ENCODE measurements around the gene MS4A1.
"Not testable (repeated sequence)": the region's sequence is repeated elsewhere in the genome, so short reads cannot be mapped to it uniquely, and the experiment has no call there.

The MS4A1 gene

DNA sequence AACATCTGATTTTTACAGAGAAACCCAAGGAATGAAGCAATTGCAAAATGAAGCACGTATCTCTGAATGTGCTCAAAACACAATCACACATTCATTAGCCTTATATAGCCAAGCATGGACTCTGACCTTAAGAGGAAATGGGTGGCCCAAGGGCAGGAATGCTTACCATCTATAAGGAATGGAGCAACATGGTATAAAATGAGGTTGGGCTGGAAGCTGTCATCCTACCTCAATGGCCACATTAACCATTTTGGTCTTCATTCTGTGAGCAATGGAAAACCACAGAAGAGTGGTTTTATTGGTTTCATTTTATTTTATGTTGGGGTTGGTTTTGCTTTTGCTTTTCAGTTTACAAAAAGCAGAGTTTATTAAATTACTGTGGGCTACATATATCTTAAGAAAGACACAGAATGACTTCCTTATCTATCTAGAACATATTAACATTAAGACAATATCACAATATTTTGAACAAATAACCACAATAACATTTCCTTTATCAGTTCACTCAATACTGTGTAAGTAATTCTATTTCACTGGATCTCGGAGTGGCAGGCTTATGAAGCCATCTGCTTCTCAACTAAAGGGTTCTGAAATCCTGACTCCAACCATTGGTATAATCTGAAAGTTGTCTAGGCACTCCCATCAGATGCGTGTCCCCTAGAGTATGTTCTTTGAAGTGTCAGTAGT is 48.7 kb downstream of the MS4A1 start:
- no peak for DNase-seq

- not testable (repeated sequence) for DNase-seq
Measured at GRCh38 chr11:60509609-60510008, 54.0 kb downstream of the MS4A1 start.

DNA sequence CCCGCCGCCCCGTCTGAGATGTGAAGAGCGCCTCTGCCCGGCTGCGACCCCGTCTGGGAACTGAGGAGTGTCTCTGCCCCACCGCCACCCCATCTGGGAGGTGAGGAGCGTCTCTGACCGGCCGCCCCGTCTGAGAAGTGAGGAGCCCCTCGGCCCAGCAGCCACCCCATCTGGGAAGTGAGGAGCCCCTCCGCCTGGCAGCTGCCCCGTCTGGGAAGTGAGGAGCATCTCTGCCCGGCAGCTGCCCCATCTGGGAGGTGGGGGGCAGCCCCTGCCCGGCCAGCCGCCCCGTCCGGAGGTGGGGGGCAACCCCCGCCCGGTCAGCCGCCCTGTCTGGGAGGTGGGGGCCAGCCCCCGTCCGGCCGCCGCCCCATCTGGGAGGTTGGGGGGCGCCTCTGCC is 54.6 kb downstream of the MS4A1 start:
- DNase-seq: not testable (repeated sequence)

DNA sequence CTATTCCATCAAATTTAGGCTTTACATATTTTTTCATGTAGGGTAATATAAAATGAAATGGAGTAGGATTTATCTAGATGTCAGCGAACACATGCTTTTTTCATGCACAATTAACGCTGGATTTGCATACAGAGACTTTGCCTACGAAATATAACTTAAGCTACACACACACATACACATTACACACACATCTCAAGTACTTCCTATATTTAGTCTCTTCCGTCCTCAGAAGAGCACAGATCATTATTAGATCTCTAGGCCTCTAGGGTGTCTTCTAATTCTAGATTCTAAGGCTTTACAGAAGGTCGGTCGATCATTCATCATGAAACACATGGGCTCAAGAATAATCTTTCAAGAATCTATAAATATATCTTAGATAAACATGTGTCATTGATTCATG is 55.7 kb downstream of the MS4A1 start:
- DNase-seq: no peak

- DNase-seq: no peak
Measured at GRCh38 chr11:60512651-60513225, 57.1 kb downstream of the MS4A1 start.

DNA sequence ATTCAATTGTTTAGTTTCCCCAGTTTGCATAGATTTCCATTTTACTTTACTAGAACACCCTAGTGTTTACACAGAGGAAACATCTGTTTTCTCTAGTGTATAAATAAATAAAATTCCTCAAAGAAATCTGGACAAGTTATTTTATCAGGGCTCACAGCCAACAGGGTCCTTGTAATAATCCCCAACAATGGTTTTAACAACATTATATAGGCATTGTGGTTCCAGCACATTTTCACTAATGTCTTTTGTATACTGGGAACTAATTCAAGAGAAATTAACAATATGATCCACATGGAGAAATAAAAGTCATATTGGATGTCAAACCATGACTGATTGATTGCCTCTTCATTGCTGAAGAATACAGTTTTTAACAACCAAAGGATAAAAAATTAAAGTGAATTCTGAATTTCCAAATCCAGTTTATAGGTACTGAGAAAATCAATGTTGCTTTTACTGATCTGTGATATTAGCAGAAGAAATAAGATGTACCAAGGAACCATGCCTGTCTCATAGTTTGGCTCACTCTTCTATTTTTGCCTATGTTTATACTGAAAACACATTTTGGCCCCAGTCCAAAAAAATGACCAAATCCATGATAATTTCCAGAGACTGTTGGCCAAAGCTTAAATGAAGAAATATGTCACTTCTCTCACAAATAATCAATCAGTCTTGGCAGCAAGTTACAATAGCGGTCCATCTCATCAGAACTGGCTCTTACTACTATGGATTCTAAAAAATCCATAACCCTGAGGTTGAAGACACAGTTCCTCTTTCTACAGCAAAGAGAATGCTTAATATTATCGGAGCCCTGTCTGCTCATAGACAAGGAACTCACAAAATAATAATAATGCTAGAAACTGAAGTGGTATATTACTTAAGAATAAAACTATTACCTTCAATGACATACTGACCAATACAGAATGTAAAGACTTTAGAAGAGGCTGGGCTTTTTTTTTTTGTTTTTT is 58.1 kb downstream of the MS4A1 start:
- DNase-seq: no peak

DNA sequence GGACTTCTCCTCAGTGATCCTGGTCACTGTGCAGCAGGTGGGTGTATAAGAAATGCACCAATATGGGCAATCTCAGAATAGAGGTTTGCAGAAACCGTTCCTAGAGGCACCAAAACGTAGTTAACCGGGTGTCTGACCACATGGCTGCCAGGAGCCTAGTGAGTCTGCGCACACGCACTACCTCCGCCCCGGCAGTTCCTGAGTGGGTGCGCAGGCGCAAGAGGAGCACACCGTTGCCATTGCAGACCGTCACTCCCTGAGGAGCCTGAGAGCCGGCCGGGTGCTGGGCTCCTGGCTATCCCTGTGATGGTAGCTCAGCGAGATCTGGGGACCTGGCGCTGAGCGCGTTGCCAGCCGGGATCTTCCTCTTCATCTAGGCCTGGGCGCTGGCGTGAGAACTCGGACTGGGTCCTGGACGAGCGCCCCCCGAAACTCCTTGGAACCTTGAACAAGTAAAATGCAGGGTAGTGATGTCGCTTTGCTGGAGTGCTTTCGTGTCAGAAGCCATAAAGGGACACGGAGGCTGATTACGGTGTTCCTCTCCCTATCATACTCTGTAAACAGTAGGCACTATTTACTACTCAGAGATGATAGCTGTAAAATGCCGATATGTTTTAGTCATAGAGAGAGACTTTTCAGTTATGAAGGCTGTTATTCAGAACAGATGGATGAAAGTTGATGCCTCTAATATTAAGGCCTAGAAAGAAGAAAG is 59.7 kb downstream of the MS4A1 start, which contains the start of gene MS4A13:
Gene MS4A13, plus strand, starts transcription at position 249 of the 712 bp plus-strand sequence. CDS start 2,692 bp downstream, outside the sequence.
- no peak for DNase-seq
